ENCODE data around the gene MYMK.

MYMK gene

DNA sequence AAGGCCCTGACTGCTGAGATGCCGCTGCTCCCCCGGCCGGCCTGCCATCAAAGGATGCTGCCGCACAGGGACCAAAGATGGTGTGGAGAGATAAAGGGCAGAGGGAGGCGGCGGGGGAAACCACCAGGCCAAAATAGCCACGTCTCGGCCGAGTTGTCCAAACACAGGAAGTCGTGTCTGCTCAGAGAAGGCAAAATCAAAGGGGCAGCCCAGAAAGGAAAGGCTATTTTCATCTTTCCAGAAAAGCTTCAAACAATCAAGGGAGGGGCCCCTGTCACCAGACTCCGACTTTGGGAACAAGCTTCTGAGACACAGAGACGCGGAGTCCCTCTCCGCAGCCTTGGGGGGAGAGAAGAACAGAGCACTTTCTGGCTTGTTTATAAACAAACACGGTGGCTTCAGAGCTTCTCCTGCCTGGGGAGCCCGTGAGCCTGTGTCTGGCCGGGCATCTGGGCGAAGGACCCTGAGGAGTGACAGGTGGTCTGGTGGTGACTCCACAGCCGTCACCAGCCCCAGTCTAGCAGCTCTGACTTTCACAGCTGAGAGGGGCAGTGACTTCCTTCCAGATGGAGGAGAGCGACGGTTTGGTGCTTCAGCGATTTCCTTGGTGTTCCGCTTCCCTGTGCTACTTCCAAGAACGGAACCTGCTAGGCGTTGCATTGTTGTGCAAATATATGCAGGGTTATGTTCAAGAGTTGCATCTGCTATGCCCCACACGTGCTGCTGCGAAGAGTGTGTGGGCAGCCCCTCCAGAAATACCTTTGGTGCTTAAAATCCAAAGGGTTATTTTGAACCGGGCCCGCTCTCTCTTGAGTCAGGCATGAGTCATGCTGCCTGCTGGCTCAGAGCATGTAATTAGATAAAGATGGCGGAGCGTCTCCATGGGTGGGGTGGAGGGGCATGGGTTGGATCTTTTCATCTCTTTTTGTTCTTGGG lies 33.7 kb upstream of the MYMK start:
- DNase-seq (ENCODE audit: low spot score): no peak

GRCh38 chr9:133557581-133557980 lies 32.8 kb upstream of the MYMK start:
- DNase-seq (ENCODE audit: low spot score): no peak

DNA sequence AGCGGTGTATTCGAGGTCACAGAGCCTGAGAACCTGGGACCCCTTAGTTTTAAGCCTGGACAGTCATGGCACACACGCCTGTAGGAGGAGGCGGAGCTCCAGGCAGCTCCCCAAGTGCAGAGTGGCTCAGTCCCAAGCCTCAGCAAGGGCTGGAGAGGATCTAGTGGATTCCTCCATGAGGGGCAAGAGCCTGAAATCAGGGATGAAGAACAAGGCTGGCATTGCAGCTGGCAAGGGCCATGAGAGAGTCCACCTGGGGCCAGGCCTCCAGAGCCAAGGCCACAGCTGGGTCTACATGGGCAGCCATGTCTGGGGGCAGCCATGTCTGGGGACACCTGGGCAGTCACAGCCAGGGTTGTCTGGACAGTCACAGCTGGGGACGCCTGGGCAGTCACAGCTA lies 31.6 kb upstream of the MYMK start:
- DNase-seq (ENCODE audit: low spot score): no peak

DNA sequence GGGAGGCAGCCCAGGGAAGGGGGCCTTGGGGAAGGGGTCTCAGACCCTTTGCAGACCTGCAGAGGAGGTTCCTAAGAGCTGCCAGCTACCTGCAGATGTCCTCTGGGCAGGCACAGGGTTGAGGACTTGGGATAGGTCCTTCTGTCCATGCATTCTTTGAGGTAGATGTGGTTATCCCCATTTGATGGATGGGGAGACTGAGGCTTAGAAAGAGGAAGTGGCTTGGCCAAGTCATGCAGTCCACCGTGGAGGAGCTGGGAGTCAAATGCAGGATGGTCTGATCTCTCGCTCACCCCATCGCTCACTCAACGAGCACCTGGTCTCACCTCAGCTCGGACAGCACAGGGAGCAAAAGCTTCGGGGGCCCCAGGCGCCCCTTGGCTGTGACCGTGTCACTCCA lies 30.0 kb upstream of the MYMK start:
- DNase-seq (ENCODE audit: low spot score): no peak

DNA sequence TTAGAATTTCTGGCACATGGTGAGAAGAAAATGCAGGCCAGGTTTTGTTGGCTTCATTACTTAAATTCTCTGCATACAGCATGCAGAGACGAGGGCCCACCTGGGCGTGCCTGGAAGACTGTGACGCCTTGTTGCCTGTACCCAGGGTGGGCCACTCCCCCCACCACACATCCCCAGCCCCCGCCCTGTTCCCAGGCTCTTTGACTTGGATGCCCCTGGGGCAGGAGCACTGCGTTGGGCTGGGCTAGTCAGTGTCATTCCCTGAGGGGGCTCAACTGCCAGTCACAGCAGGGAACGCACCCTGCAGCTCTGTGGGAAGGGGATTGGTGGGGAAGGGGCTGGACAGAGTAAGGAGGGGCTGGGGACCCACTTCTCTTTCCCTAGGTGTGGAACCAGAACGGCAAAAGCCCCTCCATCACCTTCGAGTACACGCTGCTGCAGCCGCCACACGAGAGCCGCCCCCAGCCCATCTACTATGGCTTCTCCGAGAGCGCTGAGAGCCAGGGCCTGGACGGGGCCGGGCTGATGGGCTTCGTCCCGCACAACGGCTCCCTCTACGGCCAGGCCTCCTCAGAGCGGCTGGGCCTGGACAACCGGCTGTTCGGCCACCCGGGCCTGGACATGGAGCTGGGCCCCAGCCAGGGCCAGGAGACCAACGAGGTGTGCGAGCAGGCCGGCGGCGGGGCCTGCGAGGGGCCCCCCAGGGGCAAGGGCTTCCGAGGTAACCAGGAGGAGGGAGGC lies 29.4 kb upstream of the MYMK start:
- no peak for DNase-seq (ENCODE audit: low spot score)

DNA sequence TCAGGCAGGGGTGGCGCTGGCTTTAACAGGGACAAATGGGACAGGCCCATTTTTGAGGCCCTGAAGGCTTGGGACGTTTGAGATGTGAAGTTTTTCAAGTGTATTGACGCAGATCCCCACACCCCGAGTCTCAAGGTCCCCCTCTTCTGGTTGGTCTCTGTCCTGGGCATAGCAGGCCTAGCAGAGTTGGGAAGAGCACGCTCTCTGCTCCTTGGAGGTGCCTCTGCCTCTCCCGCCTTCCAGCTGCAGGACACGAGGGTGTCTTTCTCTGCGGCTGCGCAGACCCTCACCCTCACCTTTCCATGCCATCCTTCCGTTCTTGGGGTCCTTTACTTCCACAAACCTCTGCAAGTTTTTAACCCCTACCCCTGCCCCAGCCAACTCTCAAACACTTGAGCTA lies 28.4 kb upstream of the MYMK start:
- DNase-seq (ENCODE audit: low spot score): no peak

GRCh38 chr9:133552236-133552635 lies 27.5 kb upstream of the MYMK start:
- DNase-seq (ENCODE audit: low spot score): no peak

DNA sequence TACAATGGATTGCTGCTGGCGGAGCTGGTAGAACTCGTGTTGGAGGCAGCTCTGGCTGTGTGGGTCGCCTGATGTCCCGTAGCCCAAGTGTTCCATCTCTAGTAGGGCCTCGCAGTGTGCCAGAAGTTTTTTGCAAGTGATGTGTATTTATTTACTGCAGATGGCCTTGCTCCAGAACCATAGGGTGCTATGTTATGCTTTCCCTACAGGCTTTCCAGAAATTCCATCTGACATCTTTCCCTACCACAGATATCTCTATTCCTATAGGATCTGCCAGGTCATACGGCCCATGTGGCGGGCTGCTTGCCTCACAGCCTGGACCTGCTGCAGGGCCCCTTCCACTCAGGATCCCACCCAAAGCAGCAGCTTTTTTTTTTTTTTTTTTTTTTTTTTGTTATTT lies 26.7 kb upstream of the MYMK start:
- no peak for DNase-seq (ENCODE audit: low spot score)

GRCh38 chr9:133547116-133547515 lies 22.4 kb upstream of the MYMK start:
- DNase-seq (ENCODE audit: low spot score): no peak

GRCh38 chr9:133546287-133546680 lies 21.5 kb upstream of the MYMK start:
- DNase-seq (ENCODE audit: low spot score): no peak

GRCh38 chr9:133545494-133546286 lies 20.9 kb upstream of the MYMK start:
- no peak for DNase-seq (ENCODE audit: low spot score)

- DNase-seq (ENCODE audit: low spot score): no peak
Measured at GRCh38 chr9:133543772-133544467, 19.2 kb upstream of the MYMK start.

GRCh38 chr9:133542002-133542401 lies 17.2 kb upstream of the MYMK start:
- DNase-seq (ENCODE audit: low spot score): no peak

- DNase-seq (ENCODE audit: low spot score): no peak
Measured at GRCh38 chr9:133540698-133541025, 15.9 kb upstream of the MYMK start.

GRCh38 chr9:133539991-133540697 lies 15.4 kb upstream of the MYMK start:
- no peak for DNase-seq (ENCODE audit: low spot score)

- DNase-seq (ENCODE audit: low spot score): no peak
Measured at GRCh38 chr9:133538851-133539833, 14.4 kb upstream of the MYMK start.

DNA sequence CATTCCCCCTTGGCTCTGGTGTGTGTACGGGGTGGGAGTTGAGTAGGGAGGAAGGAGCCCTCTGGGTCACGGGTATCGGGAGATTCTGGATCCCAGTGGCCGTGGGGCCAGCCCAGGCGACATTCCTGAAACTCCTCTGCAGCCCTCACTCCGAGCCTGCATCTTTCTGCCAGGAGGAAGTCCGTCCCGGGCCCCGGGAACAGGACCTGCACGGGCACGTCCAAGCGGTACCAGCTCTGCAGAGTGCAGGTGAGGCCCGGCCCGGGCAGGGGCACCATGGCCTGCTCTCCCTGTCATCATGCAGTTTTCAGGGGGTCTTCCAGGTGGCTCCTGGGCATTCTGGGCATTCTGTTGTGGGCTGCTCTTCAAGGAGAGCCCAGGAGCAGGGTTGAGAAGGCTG lies 13.4 kb upstream of the MYMK start:
- DNase-seq (ENCODE audit: low spot score): no peak

DNA sequence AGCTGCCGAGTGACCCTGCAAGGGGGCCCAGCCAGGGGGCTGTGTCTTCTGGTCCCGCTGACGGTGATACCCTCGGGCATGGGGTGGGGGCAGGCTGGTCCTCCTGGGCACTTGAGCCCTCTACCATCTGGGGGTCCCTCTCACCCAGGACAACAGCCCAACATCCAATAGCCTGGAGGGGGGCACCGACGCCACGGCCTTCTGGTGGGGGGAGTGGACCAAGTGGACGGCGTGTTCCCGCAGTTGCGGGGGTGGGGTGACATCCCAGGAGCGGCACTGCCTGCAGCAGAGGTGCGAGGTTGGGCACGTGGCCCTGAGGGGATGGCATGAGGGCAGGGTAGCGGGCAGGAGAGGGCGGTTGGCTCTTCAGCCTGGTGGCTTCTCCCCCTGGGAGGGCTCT lies 12.5 kb upstream of the MYMK start:
- no peak for DNase-seq (ENCODE audit: low spot score)

DNA sequence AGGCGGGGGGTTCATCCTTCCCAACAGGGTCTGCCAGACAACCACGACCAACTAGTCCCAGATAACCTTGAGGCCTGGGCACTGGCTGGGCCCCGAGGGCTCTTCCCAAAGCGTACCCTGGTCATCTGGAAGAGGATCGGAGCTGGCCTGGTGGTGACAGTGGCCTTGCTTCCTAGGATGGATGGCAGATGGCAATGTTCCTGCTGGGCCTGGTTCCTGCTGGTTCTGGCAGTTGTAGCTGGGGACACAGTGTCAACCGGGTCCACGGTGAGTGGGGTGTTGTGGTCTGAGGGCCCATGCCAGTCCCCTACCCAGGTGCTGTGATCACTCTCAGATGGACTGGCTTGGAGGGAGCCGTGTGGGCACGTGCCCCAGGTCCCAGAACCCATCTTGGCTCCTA lies 11.8 kb upstream of the MYMK start:
- no peak for DNase-seq (ENCODE audit: low spot score)

DNA sequence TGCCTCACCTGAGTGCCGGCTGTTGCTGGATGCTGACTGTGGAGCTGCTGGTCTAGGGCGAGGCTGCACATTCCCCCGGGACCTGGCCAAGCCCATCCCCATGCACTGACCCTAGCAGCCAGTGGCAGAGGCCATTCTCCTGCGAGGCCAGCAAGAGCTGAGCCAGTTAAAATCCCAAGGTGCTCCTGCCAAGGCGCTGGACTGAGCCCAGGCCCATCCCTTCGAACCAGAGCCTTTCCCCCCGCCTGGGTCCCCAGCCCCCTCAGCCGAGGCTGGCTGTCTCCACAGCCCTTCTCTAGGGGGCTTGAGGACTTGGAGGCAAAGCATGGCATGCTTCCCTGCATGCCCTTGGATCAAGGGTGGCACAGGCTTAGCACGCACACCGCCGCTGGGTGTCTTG lies 11.3 kb upstream of the MYMK start:
- no peak for DNase-seq (ENCODE audit: low spot score)
